Neural cell (in vitro differentiated cells): Measurements from ENCODE around the gene DNAI4.

Source experiments
- REST ChIP-seq: IDR thresholded peaks from 2 replicates; pipeline ENCODE4 v1.6.1; 2012; ENCODE audit warnings: borderline replicate concordance
- SMC3 ChIP-seq: fragments of 450-650 bp; conservative IDR thresholded peaks from 2 replicates; pipeline ENCODE4 v1.6.1; 2014; ENCODE audit warnings: antibody characterized with exemption, mild to moderate bottlenecking, moderate library complexity; ENCODE audit not compliant: poor library complexity

- TF ChIP-seq REST: no peak
- TF ChIP-seq SMC3: no peak
These were observed 145.7 kb downstream of the DNAI4 start for GRCh38 chr1:66778969-66779368.
